Effector CD8-positive, alpha-beta T cell (primary cell): ENCODE results near the gene CHRNB4.

Experiments
- DNase-seq: peaks from one replicate; lab custom pipeline; 2025; lab: John Stamatoyannopoulos, UW

The CHRNB4 gene

GRCh38 chr15:78634210-78635145 is 6.5 kb downstream of the CHRNB4 start:
- DNase-seq = no peak

- no peak for DNase-seq
Measured at GRCh38 chr15:78633348-78633747, 7.7 kb downstream of the CHRNB4 start.

GRCh38 chr15:78630886-78631633 is 9.9 kb downstream of the CHRNB4 start:
- DNase-seq = no peak

GRCh38 chr15:78629716-78630065 is 11.3 kb downstream of the CHRNB4 start:
- no peak for DNase-seq

GRCh38 chr15:78629031-78629715 is 11.8 kb downstream of the CHRNB4 start:
- no peak for DNase-seq

GRCh38 chr15:78628227-78628626 is 12.8 kb downstream of the CHRNB4 start:
- DNase-seq = no peak

- no peak for DNase-seq
Measured at GRCh38 chr15:78627348-78627747, 13.7 kb downstream of the CHRNB4 start.

GRCh38 chr15:78626381-78626995 is 14.5 kb downstream of the CHRNB4 start:
- DNase-seq = no peak

GRCh38 chr15:78625606-78626280 is 15.3 kb downstream of the CHRNB4 start:
- no peak for DNase-seq

GRCh38 chr15:78624651-78625590 is 16.1 kb downstream of the CHRNB4 start:
- no peak for DNase-seq

- no peak for DNase-seq
Measured at GRCh38 chr15:78623786-78624497, 17.1 kb downstream of the CHRNB4 start.

- no peak for DNase-seq
Measured at GRCh38 chr15:78621810-78622402, 19.1 kb downstream of the CHRNB4 start.

GRCh38 chr15:78620527-78621421 is 20.2 kb downstream of the CHRNB4 start, which contains the start of gene CHRNA3:
Gene CHRNA3, minus strand, starts transcription at chr15:78620996. Its CDS starts 202 bp downstream, at chr15:78620794.
- no peak for DNase-seq

- DNase-seq = no peak
Measured at GRCh38 chr15:78620021-78620526, 20.9 kb downstream of the CHRNB4 start.

- DNase-seq = no peak
Measured at GRCh38 chr15:78619022-78619950, 21.7 kb downstream of the CHRNB4 start.

GRCh38 chr15:78618490-78618934 is 22.5 kb downstream of the CHRNB4 start:
- DNase-seq = peak; percentile 73

GRCh38 chr15:78618064-78618463 is 22.9 kb downstream of the CHRNB4 start:
- no peak for DNase-seq
